K562 (cell line): ENCODE results near the gene TMEM87B. TPM values are rescaled to one million over a fixed set of nuclear protein-coding genes. Genes with fewer than 3 reads are reported as not detected.

ENCODE experiments used
- AFF1 ChIP-seq, 2 experiments: fragments of 450-650 bp; IDR thresholded peaks; 2 replicates each; pipeline ENCODE4 v1.6.1; 2018; ENCODE audit warnings: mild to moderate bottlenecking in 2 of 2, low read depth in 1 of 2; ENCODE audit not compliant: partially characterized antibody in 2 of 2
- CEBPB ChIP-seq: fragments of 450-650 bp; IDR thresholded peaks from 2 replicates; pipeline ENCODE4 v1.6.1; 2016; ENCODE audit warnings: missing genetic modification characterization, missing compliant biosample characterization
- CREM ChIP-seq: IDR thresholded peaks from 2 replicates; pipeline ENCODE4 v1.6.1; 2014; ENCODE audit warnings: antibody characterized with exemption, low read depth
- FOXM1 ChIP-seq, 2 experiments: fragments of 450-650 bp in 1 of 2; sonication (generic) in 1 of 2; formaldehyde crosslinking in 1 of 2; IDR thresholded peaks; 2 replicates each; pipeline versions ENCODE4 v1.6.1 to v1.9.0; 2017 to 2022; ENCODE audit warnings: low read depth in 2 of 2, mild to moderate bottlenecking in 2 of 2, missing genetic modification reagents in 1 of 2, moderate library complexity in 1 of 2
- FOXO4 ChIP-seq: fragments of 450-650 bp; formaldehyde crosslinking; IDR thresholded peaks from 2 replicates; pipeline ENCODE4 v1.4.0; 2020; ENCODE audit warnings: mild to moderate bottlenecking, moderate library complexity
- HOXB6 ChIP-seq: fragments of 250-450 bp; sonication (Bioruptor Pico); IDR thresholded peaks from 2 replicates; pipeline ENCODE4 v1.5.1; 2022; ENCODE audit warnings: mild to moderate bottlenecking, borderline replicate concordance
- KDM1A ChIP-seq, 2 experiments: fragments of 450-650 bp; IDR thresholded peaks; 2 replicates each; pipeline ENCODE4 v1.6.1; 2016; ENCODE audit warnings: mild to moderate bottlenecking in 2 of 2
- PCBP2 ChIP-seq: fragments of 200-400 bp; formaldehyde crosslinking; IDR thresholded peaks from 2 replicates; pipeline ENCODE4 v1.6.1; 2018; ENCODE audit warnings: low read length, low read depth, mild to moderate bottlenecking, moderate library complexity; ENCODE audit not compliant: poor library complexity, severe bottlenecking
- PHF8 ChIP-seq: fragments of 200-600 bp; sonication (generic); IDR thresholded peaks from 2 replicates; pipeline ENCODE4 v1.6.1; 2012; ENCODE audit warnings: mixed run types, mild to moderate bottlenecking, inconsistent platforms, low read length, moderate library complexity, borderline replicate concordance
- PHTF2 ChIP-seq: fragments of 250-450 bp; sonication (Bioruptor Pico); IDR thresholded peaks from 2 replicates; pipeline ENCODE4 v1.5.0; 2021; ENCODE audit warnings: mild to moderate bottlenecking
- PRDM10 ChIP-seq: fragments of 450-650 bp; IDR thresholded peaks from 2 replicates; pipeline ENCODE4 v1.6.1; 2018; ENCODE audit not compliant: partially characterized antibody
- ZNF280B ChIP-seq: fragments of 250-450 bp; sonication (Bioruptor Pico); IDR thresholded peaks from 2 replicates; pipeline ENCODE4 v1.5.1; 2021; ENCODE audit warnings: mild to moderate bottlenecking
- ZNF398 ChIP-seq: fragments of 250-450 bp; sonication (Bioruptor Pico); IDR thresholded peaks from 2 replicates; pipeline ENCODE4 v1.8.0; 2021; ENCODE audit warnings: moderate library complexity, mild to moderate bottlenecking, inconsistent platforms
- ZNF695 ChIP-seq: fragments of 450-650 bp; formaldehyde crosslinking; IDR thresholded peaks from 2 replicates; pipeline ENCODE4 v1.4.0; 2020; ENCODE audit warnings: mild to moderate bottlenecking, moderate library complexity
- polyA plus RNA-seq, 8 experiments: library from polyadenylated mRNA; depleted of rRNA in 4 of 8; stranded (reverse) in 5 of 8; unstranded in 3 of 8; fragments of >200 nt; fragmentation: Nextera tagmentation in 2 of 8; fragmentation: Illumina TruSeq in 1 of 8; extraction: Ambion mirVana in 2 of 8; extraction: Trizol in 1 of 8; gene quantifications; 2 replicates each; pipeline versions ENCODE4 v1.2.1 to v1.2.3, GENCODE V29; 2011 to 2014; ENCODE audit warnings: inconsistent platforms in 1 of 8, missing spikeins in 1 of 8
- total RNA-seq, 7 experiments: library from RNA; depleted of rRNA in 6 of 7; stranded (reverse); fragments of >200 nt in 6 of 7; fragmentation: Illumina TruSeq in 2 of 7; extraction: Trizol in 2 of 7; gene quantifications; 2 replicates each; pipeline versions ENCODE4 v1.2.1 to v1.2.3, GENCODE V29; 2011 to 2021; ENCODE audit warnings: low replicate concordance in 1 of 7

Gene TMEM87B
- total and polyA plus RNA-seq, 9 of the 15 experiments (the other 6 are each of a cell fraction or from before 2014, with no cell fraction given), result 3.7 to 17.1 (median 11.0) TPM

- TF ChIP-seq PRDM10 (peak; percentile 13), PHTF2 (CRISPR knock-in tag) (no peak), ZNF398 (CRISPR knock-in tag) (no peak), ZNF695 (CRISPR knock-in tag) (no peak), FOXO4 (no peak), KDM1A (IDR thresholded peaks at IDR 0.05) (peak; percentile 84 to 85; a peak in 3 of 4 replicates), PCBP2 (no peak), CREM (peak; percentile 67), PHF8 (no peak), ZNF280B (CRISPR knock-in tag) (no peak), HOXB6 (CRISPR knock-in tag) (no peak), CEBPB (peak; percentile 52; the same call in 1 of the 2 replicates), AFF1 (IDR thresholded peaks at IDR 0.05; ENCODE audit: low read depth in 1 of 2, partially characterized antibody in 2 of 2) (peak in 1 of 2 experiments; percentile 76), FOXM1 (IDR thresholded peaks at IDR 0.05; ENCODE audit: low read depth) (peak; percentile 35; the same call in 1 of the 2 replicates), FOXM1 (CRISPR knock-in tag; IDR thresholded peaks at IDR 0.05; ENCODE audit: low read depth) (no peak)
Observed at GRCh38 chr2:112021781-112022231, 33.3 kb upstream of the TMEM87B start (continued).
